Measurements from ENCODE around the gene SBNO2. TPM values are rescaled to one million over a fixed set of nuclear protein-coding genes. Genes with fewer than 3 reads are reported as not detected.

The SBNO2 gene
- polyA plus RNA-seq, 10 donors: 6.1 to 14.5 (median 10.4) TPM

GRCh38 chr19:1155352-1156304 lies 18.4 kb downstream of the SBNO2 start:
- DNase-seq: no peak

DNA sequence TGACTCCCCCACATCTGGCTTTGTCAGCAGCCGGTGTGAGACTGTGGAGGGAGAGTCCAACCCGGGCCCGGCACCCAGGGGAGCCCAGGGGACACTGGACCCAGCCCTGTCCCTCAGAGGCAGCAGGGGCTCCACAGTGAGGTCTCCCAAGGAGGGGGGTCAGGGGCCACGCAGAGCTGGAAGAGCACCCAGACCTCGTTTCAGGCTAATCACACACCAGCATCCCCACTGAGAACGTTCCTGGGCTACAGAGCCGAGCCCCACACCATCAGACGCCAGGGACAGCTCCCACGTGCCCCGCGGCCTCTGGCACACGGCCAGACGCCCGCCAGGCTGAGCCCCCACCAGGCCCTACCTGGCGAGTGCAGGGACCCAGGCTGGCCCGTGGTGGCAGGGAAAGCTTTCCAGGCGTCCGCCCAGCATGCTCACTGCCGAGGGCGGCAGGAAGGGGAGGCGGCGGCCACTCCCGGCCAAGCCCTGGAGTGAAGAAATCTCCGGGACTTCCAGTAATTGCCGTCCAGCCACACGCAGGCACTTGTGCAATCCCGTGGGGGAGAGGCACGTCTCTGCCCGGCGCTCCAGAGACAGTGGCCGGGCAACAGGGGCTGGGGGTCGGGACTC lies 19.2 kb downstream of the SBNO2 start:
- DNase-seq: peak in 2 of 3 donors; percentile 54 to 73

DNA sequence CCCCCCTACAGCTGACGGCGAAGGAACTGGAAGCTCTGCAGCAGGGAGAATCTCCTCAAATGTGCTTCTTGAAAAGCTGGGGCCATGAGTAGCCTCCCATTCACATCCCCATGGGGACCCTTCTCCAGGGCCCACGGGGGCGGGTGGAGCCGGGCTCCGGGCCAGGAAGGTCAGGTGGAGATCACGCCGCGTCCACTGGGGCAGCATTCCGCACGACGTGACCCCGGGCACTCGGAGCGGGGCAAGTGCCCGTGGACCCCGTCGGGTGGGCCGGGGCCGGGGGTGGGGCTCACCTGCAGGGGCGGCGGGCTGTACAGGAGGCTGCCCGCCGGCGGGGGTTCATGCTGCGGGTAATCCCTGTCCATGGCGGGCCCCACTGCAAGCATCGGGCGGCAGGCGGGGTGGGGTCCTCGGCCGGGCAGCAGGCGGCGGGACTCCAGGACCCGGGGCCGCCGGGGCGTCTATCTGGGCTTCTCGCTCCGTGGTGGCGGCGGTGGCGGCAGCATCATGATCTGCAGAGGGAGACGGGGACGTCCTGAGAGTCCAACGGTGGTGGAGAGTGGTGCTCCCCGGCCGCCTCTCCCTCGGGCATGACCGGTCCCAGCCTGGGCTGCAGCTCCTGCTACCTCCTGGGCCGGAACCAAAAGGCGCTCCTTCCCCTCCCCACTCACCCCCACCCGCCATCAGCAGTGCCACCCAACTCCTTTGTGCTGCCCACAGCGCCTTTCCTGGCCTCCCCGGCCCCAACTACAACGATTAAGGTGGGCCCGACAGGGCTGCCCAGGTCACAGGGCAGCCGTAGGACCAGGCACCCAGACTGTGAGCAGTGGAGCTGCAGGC lies 20.0 kb downstream of the SBNO2 start:
- no peak for DNase-seq

DNA sequence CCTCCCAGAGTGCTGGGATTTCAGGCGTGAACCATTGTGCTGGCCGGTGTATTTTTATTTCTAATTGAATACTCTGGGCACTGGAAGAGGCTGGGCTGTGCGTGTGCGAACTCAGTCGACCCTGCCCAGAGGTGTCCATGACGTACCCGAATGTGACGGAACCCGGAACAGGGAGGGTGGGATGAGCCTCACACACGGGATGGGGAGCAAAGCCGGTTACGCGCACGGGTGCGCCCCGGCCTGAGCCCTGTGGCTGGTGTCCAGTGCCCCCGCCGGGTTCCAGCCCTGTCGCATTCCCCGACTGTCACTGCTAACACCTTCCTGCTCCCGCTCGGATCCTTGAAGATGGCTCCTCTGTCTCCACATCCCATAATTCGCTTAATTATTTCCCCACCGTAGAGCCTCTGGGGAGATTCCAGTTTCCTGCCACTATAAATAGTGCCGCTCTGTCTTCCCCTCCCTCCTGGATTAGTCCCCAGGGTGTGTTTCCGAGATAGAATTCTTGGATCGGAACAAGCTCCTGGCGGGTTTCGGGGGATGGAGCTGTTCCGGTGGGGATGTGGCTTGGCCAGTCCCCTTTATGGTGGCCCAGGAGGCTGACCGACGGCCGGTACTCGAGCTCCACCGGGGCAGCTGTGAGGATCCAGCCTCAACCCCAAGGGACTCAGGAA lies 22.0 kb downstream of the SBNO2 start:
- DNase-seq: no peak

- DNase-seq: no peak
Observed at GRCh38 chr19:1151037-1151724, 22.9 kb downstream of the SBNO2 start.

- DNase-seq: no peak
Observed at GRCh38 chr19:1150333-1151036, 23.6 kb downstream of the SBNO2 start.

- no peak for DNase-seq
Observed at GRCh38 chr19:1149259-1150045, 24.6 kb downstream of the SBNO2 start.

DNA sequence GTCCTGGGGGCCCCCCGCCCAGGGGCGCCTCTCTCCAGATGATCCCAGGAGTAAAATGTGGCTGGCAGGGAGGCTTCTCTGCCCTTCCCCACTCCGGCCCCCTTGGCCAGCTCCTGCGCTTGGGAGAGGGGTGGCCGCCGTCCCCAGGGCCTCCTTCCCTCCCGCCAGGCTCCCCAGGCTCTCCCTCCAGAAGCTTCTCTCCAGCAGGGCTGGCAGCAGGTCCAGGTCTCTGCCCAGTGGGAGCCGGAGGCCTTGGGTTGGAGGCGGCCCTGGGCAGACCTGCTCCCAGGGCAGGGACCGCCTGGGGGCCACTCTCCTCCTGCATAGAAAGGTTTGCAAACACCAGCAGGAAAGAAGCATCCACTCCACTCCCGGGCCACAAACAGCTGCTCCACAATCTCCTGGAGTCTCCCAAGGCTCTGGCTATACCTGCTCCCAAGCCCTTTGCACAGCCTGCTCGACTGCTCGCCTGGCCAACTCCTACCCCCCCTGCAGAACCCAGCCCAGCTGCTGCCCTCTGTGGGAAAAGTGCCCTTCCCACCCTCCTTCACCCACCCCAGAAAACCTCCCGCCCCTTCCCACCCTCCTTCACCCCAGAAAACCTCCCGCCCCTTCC lies 26.0 kb downstream of the SBNO2 start:
- no peak for DNase-seq

GRCh38 chr19:1146858-1147780 lies 26.9 kb downstream of the SBNO2 start:
- no peak for DNase-seq

DNA sequence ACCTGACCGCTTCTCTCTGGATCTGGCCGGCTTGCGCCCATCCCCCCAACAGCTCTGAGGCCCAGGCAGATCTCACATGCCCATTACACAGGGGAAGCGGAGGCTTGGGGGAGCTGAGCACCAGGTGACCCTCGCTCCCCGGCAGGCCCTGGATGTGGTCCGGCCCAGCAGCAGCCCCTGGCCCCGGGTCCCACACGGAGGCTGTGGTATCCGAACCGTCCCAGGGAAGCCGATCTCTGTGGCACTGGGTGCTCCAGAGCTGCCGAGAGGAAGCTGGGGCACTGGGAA lies 27.7 kb downstream of the SBNO2 start:
- no peak for DNase-seq

- no peak for DNase-seq
Observed at GRCh38 chr19:1145635-1146411, 28.2 kb downstream of the SBNO2 start.

GRCh38 chr19:1144741-1145140 lies 29.3 kb downstream of the SBNO2 start:
- no peak for DNase-seq

- DNase-seq: no peak
Observed at GRCh38 chr19:1143828-1144399, 30.2 kb downstream of the SBNO2 start.

DNA sequence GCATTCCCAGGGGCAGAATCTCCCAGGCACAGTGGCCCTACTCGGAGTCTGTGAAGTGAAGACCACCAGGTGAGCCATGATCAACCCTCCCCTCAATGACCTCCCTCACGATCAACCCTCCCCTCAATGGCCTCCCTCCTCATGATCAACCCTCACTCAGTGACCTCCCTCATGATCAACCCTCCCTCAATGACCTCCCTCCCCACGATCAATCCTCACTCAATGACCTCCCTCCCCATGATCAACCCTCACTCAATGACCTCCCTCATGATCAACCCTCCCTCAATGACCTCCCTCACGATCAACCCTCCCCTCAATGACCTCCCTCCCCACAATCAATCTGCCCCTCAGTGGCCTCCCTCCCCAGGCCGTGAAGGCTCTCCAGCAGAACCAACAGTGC lies 32.1 kb downstream of the SBNO2 start:
- no peak for DNase-seq

DNA sequence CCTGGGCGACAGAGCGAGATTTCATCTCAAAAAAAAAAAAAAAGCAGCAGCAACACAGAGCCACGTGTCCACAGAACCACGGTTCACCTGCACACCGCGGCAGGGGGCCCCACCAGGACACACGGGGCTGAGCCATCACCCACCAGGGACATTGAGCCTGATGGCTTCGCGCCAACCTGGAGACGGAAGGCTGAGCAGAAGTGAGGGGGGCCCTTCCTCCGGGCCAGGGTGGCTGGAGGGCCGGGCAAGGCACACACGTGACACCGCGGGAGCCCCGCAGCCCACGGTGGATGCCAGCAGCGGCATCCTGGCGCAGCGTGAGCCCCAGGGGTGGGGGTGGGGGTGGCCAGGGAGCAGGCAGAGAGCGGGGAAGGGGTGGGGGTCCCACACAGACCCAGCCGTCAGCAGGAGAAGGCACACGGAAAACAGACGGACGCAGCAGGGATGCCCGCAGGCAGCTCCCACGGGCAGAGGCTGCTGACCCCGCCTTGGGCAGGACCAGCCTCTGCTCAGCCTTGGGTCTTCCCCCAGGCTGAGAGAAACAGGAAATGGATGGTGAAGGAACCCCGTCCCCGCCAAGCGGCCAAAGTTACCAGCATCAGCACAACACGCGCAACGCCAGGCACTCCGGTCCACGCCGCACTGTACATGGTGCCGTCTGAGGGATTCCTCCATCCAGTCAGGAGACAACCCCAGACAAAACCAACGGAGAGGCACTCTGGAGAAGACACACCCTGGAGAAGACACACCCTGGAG lies 33.6 kb downstream of the SBNO2 start:
- DNase-seq: no peak

- no peak for DNase-seq
Observed at GRCh38 chr19:1139126-1139525, 34.9 kb downstream of the SBNO2 start.

Measured in muscle of back (tissue), 11 donors.